OCI-LY1 (cell line): ENCODE results near the gene DEFB119.

Source experiments
- H2AFZ ChIP-seq: fragments of 200-600 bp; sonication (generic), shearing (Covaris generic); 2 replicates; pipeline ENCODE4 v1.6.0; 2014; ENCODE audit warnings: antibody characterized with exemption, mild to moderate bottlenecking, low read length
- H3F3A ChIP-seq: fragments of 200-600 bp; sonication (generic), shearing (Covaris generic); 2 replicates; pipeline ENCODE4 v1.6.0; 2014; ENCODE audit warnings: mild to moderate bottlenecking, antibody characterized with exemption, low read length, moderate library complexity; ENCODE audit not compliant: insufficient read depth
- H3K27ac ChIP-seq: fragments of 200-600 bp; sonication (generic); 2 replicates; pipeline ENCODE4 v1.5.1; 2014; ENCODE audit warnings: low read length, mixed run types, mild to moderate bottlenecking, low read depth; ENCODE audit not compliant: poor library complexity, severe bottlenecking
- H3K27me3 ChIP-seq: fragments of 200-600 bp; sonication (generic); 2 replicates; pipeline ENCODE4 v1.6.0; 2014; ENCODE audit warnings: antibody characterized with exemption, mild to moderate bottlenecking, low read length, moderate library complexity; ENCODE audit not compliant: insufficient read depth
- H3K36me3 ChIP-seq: fragments of 200-600 bp; sonication (generic); 2 replicates; pipeline ENCODE4 v1.6.1; 2014; ENCODE audit warnings: mild to moderate bottlenecking, antibody characterized with exemption, low read length, moderate library complexity, mixed read lengths; ENCODE audit not compliant: insufficient read depth
- H3K4me1 ChIP-seq: fragments of 200-600 bp; sonication (generic); 2 replicates; pipeline ENCODE4 v1.5.1; 2014; ENCODE audit warnings: mild to moderate bottlenecking, low read length, moderate library complexity; ENCODE audit not compliant: insufficient read depth, severe bottlenecking
- H3K4me2 ChIP-seq: fragments of 200-600 bp; sonication (generic), shearing (Covaris generic); 2 replicates; pipeline ENCODE4 v1.6.1; 2014; ENCODE audit warnings: low read length
- H3K4me3 ChIP-seq: fragments of 200-600 bp; sonication (generic); 2 replicates; pipeline ENCODE4 v1.5.1; 2014; ENCODE audit warnings: low read length, low read depth, mild to moderate bottlenecking, mixed read lengths; ENCODE audit not compliant: poor library complexity, severe bottlenecking
- H3K79me2 ChIP-seq: fragments of 200-600 bp; shearing (Covaris generic); 2 replicates; pipeline ENCODE4 v1.6.1; 2016; ENCODE audit warnings: mixed run types, low read length, mixed read lengths; ENCODE audit not compliant: insufficient read depth
- H3K9ac ChIP-seq: fragments of 200-600 bp; sonication (generic), shearing (Covaris generic); 2 replicates; pipeline ENCODE4 v1.6.1; 2014; ENCODE audit warnings: mild to moderate bottlenecking, low read length, mixed read lengths
- H3K9me2 ChIP-seq: fragments of 200-600 bp; sonication (generic), shearing (Covaris generic); 2 replicates; pipeline ENCODE4 v1.6.1; 2014; ENCODE audit warnings: low read depth, mild to moderate bottlenecking, low read length, mixed read lengths
- H3K9me3 ChIP-seq: fragments of 200-600 bp; shearing (Covaris generic); 2 replicates; pipeline ENCODE4 v1.6.1; 2014; ENCODE audit warnings: low read length, mixed read lengths
- H4K20me1 ChIP-seq: fragments of 200-600 bp; sonication (generic), shearing (Covaris generic); 2 replicates; pipeline ENCODE4 v1.6.0; 2016; ENCODE audit warnings: mild to moderate bottlenecking, low read length; ENCODE audit not compliant: insufficient read depth
- EZH2 ChIP-seq: fragments of 200-600 bp; sonication (generic), shearing (Covaris generic); IDR thresholded peaks from 2 replicates; pipeline ENCODE4 v1.8.0; 2017; ENCODE audit warnings: borderline replicate concordance, mixed run types, mild to moderate bottlenecking, antibody characterized with exemption, low read length, moderate library complexity, mixed read lengths
- TF ChIP-seq, protein P1 (sequence below): fragments of 200-600 bp; sonication (generic), shearing (Covaris generic); IDR thresholded peaks from 2 replicates; pipeline ENCODE4 v1.5.1; 2017; ENCODE audit warnings: mild to moderate bottlenecking, antibody characterized with exemption, low read length, moderate library complexity, mixed read lengths

The DEFB119 gene

GRCh38 chr20:31414381-31414780, 24.0 kb upstream of the DEFB119 start:
- no peaks in the 10 kb centered on the region for H3K79me2 ChIP-seq
- no peak overlapping the region for H3K4me3 ChIP-seq
- no peaks in the 10 kb centered on the region for H3K4me1 ChIP-seq
- H3K9me3 ChIP-seq: no peaks in the 10 kb centered on the region
- TF ChIP-seq, protein P1, sequence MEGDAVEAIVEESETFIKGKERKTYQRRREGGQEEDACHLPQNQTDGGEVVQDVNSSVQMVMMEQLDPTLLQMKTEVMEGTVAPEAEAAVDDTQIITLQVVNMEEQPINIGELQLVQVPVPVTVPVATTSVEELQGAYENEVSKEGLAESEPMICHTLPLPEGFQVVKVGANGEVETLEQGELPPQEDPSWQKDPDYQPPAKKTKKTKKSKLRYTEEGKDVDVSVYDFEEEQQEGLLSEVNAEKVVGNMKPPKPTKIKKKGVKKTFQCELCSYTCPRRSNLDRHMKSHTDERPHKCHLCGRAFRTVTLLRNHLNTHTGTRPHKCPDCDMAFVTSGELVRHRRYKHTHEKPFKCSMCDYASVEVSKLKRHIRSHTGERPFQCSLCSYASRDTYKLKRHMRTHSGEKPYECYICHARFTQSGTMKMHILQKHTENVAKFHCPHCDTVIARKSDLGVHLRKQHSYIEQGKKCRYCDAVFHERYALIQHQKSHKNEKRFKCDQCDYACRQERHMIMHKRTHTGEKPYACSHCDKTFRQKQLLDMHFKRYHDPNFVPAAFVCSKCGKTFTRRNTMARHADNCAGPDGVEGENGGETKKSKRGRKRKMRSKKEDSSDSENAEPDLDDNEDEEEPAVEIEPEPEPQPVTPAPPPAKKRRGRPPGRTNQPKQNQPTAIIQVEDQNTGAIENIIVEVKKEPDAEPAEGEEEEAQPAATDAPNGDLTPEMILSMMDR: no peak
- no peak for TF ChIP-seq EZH2
- H3K9me2 ChIP-seq: no peaks in the 10 kb centered on the region
- no peaks in the 10 kb centered on the region for H3F3A ChIP-seq
- no peaks in the 10 kb centered on the region for H4K20me1 ChIP-seq
- H3K27me3 ChIP-seq: no peaks in the 10 kb centered on the region
- no peaks in the 10 kb centered on the region for H3K36me3 ChIP-seq
- H2AFZ ChIP-seq: no peak overlapping the region
- no peak overlapping the region for H3K4me2 ChIP-seq
- H3K27ac ChIP-seq: no peak overlapping the region
- H3K9ac ChIP-seq: no peak overlapping the region

DNA sequence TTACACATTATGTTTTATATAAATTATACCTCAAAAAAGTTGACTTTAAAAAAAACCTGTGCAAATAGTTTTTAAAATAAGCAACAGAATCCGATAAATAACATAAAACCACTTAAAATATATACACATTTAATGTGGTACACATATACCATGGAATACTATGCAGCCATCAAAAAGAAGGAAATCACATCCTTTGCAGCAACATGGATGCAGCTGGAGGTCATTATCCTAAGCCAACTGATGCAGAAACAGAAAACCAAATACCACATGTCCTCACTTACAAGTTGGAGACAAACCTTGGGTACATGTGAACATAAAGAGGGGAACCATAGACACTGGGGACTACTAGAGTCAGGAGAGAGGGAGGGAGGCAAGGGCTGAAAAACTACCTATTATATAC, 19.6 kb upstream of the DEFB119 start:
- no peaks in the 10 kb centered on the region for H3K9me3 ChIP-seq
- TF ChIP-seq EZH2: no peak
- TF ChIP-seq, protein P1: no peak

DNA sequence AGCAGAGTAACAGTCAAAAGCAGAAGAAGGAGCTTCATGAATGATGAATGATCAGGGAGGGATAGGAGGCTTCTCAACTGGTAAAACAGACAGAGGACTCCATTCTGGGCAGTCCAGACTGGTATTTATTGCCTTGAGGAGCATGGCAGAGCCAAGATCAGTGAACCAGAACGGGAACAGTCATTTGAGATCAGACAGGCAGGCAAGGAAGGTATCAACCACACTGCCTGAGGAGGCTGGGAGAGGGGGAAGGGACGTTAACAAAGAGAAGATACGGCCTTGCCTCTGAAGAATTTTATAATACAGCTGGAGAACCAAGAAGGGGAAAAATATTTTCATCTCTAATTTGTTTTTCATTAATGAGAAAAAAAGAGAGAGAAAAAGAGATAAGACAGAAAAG, 15.7 kb upstream of the DEFB119 start, which contains the start of gene DEFB121:
Gene DEFB121, minus strand, starts transcription at position 101 of the 400 bp plus-strand sequence. Its CDS starts 63 bp downstream, at position 38.
- Histone ChIP-seq H3F3A (no peaks in the 10 kb centered on the region), H3K4me3 (no peak within 1 kb of the TSS), H3K27ac (no peak within 1 kb of the TSS), H3K27me3 (no peaks in the 10 kb centered on the region), H4K20me1 (no peaks in the 10 kb centered on the region), H3K36me3 (no peaks in the 10 kb centered on the region), H3K9me2 (no peaks in the 10 kb centered on the region), H2AFZ (no peak within 1 kb of the TSS), H3K79me2 (no peaks in the 10 kb centered on the region), H3K4me1 (no peaks in the 10 kb centered on the region), H3K9ac (no peak within 1 kb of the TSS), H3K4me2 (no peak within 1 kb of the TSS), H3K9me3 (no peaks in the 10 kb centered on the region)
- TF ChIP-seq, protein P1: no peak
- TF ChIP-seq EZH2: no peak

More for the DNA sequence above, 19.6 kb upstream of the DEFB119 start:
- Histone ChIP-seq H3K36me3 (no peaks in the 10 kb centered on the region), H3K27me3 (no peaks in the 10 kb centered on the region), H2AFZ (no peak overlapping the region), H3K4me2 (no peak overlapping the region), H4K20me1 (no peaks in the 10 kb centered on the region), H3K4me3 (no peak overlapping the region), H3K79me2 (no peaks in the 10 kb centered on the region), H3K4me1 (no peaks in the 10 kb centered on the region), H3K9me2 (no peaks in the 10 kb centered on the region), H3K27ac (no peak overlapping the region), H3K9ac (no peak overlapping the region), H3F3A (no peaks in the 10 kb centered on the region)
